OCI-LY1 (cell line): ENCODE results near the gene ARL5A.

Experiments used
- H2AFZ ChIP-seq: fragments of 200-600 bp; sonication (generic), shearing (Covaris generic); 2 replicates; pipeline ENCODE4 v1.6.0; 2014; ENCODE audit warnings: antibody characterized with exemption, mild to moderate bottlenecking, low read length
- H3F3A ChIP-seq: fragments of 200-600 bp; sonication (generic), shearing (Covaris generic); 2 replicates; pipeline ENCODE4 v1.6.0; 2014; ENCODE audit warnings: mild to moderate bottlenecking, antibody characterized with exemption, low read length, moderate library complexity; ENCODE audit not compliant: insufficient read depth
- H3K27ac ChIP-seq: fragments of 200-600 bp; sonication (generic); 2 replicates; pipeline ENCODE4 v1.5.1; 2014; ENCODE audit warnings: low read length, mixed run types, mild to moderate bottlenecking, low read depth; ENCODE audit not compliant: poor library complexity, severe bottlenecking
- H3K27me3 ChIP-seq: fragments of 200-600 bp; sonication (generic); 2 replicates; pipeline ENCODE4 v1.6.0; 2014; ENCODE audit warnings: antibody characterized with exemption, mild to moderate bottlenecking, low read length, moderate library complexity; ENCODE audit not compliant: insufficient read depth
- H3K36me3 ChIP-seq: fragments of 200-600 bp; sonication (generic); 2 replicates; pipeline ENCODE4 v1.6.1; 2014; ENCODE audit warnings: mild to moderate bottlenecking, antibody characterized with exemption, low read length, moderate library complexity, mixed read lengths; ENCODE audit not compliant: insufficient read depth
- H3K4me1 ChIP-seq: fragments of 200-600 bp; sonication (generic); 2 replicates; pipeline ENCODE4 v1.5.1; 2014; ENCODE audit warnings: mild to moderate bottlenecking, low read length, moderate library complexity; ENCODE audit not compliant: insufficient read depth, severe bottlenecking
- H3K4me2 ChIP-seq: fragments of 200-600 bp; sonication (generic), shearing (Covaris generic); 2 replicates; pipeline ENCODE4 v1.6.1; 2014; ENCODE audit warnings: low read length
- H3K4me3 ChIP-seq: fragments of 200-600 bp; sonication (generic); 2 replicates; pipeline ENCODE4 v1.5.1; 2014; ENCODE audit warnings: low read length, low read depth, mild to moderate bottlenecking, mixed read lengths; ENCODE audit not compliant: poor library complexity, severe bottlenecking
- H3K79me2 ChIP-seq: fragments of 200-600 bp; shearing (Covaris generic); 2 replicates; pipeline ENCODE4 v1.6.1; 2016; ENCODE audit warnings: mixed run types, low read length, mixed read lengths; ENCODE audit not compliant: insufficient read depth
- H3K9ac ChIP-seq: fragments of 200-600 bp; sonication (generic), shearing (Covaris generic); 2 replicates; pipeline ENCODE4 v1.6.1; 2014; ENCODE audit warnings: mild to moderate bottlenecking, low read length, mixed read lengths
- H3K9me2 ChIP-seq: fragments of 200-600 bp; sonication (generic), shearing (Covaris generic); 2 replicates; pipeline ENCODE4 v1.6.1; 2014; ENCODE audit warnings: low read depth, mild to moderate bottlenecking, low read length, mixed read lengths
- H3K9me3 ChIP-seq: fragments of 200-600 bp; shearing (Covaris generic); 2 replicates; pipeline ENCODE4 v1.6.1; 2014; ENCODE audit warnings: low read length, mixed read lengths
- H4K20me1 ChIP-seq: fragments of 200-600 bp; sonication (generic), shearing (Covaris generic); 2 replicates; pipeline ENCODE4 v1.6.0; 2016; ENCODE audit warnings: mild to moderate bottlenecking, low read length; ENCODE audit not compliant: insufficient read depth
- EZH2 ChIP-seq: fragments of 200-600 bp; sonication (generic), shearing (Covaris generic); IDR thresholded peaks from 2 replicates; pipeline ENCODE4 v1.8.0; 2017; ENCODE audit warnings: borderline replicate concordance, mixed run types, mild to moderate bottlenecking, antibody characterized with exemption, low read length, moderate library complexity, mixed read lengths
- TF ChIP-seq, protein P1 (sequence below): fragments of 200-600 bp; sonication (generic), shearing (Covaris generic); IDR thresholded peaks from 2 replicates; pipeline ENCODE4 v1.5.1; 2017; ENCODE audit warnings: mild to moderate bottlenecking, antibody characterized with exemption, low read length, moderate library complexity, mixed read lengths

Gene ARL5A

DNA sequence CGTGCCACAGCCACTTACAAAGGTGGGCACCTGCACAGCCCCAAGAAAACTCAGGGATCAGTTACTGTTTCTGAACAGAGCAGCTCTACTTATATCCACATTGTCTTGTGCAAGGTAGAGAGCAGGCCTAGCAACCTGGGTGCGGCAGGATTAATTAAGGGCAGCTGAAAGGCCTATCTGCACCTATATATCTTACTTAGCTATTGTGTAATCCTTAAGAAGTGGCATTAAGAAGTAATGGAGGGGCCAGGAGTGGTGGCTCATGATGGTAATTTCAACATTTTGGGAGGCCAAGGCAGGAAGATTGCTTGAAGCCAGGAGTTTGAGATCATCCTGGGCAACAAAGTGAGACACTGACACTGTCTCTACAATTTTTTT lies 12.8 kb upstream of the ARL5A start:
- no peaks in the 10 kb centered on the region for H3F3A ChIP-seq
- no peaks in the 10 kb centered on the region for H3K9me3 ChIP-seq
- H3K79me2 ChIP-seq: no peaks in the 10 kb centered on the region
- no peaks in the 10 kb centered on the region for H4K20me1 ChIP-seq
- H3K4me1 ChIP-seq: no peaks in the 10 kb centered on the region
- no peak overlapping the region for H2AFZ ChIP-seq
- no peaks in the 10 kb centered on the region for H3K27me3 ChIP-seq
- no peak overlapping the region for H3K27ac ChIP-seq
- no peak overlapping the region for H3K4me2 ChIP-seq
- no peaks in the 10 kb centered on the region for H3K36me3 ChIP-seq
- H3K9me2 ChIP-seq: no peaks in the 10 kb centered on the region
- H3K4me3 ChIP-seq: no peak overlapping the region
- TF ChIP-seq EZH2: no peak
- TF ChIP-seq, protein P1, sequence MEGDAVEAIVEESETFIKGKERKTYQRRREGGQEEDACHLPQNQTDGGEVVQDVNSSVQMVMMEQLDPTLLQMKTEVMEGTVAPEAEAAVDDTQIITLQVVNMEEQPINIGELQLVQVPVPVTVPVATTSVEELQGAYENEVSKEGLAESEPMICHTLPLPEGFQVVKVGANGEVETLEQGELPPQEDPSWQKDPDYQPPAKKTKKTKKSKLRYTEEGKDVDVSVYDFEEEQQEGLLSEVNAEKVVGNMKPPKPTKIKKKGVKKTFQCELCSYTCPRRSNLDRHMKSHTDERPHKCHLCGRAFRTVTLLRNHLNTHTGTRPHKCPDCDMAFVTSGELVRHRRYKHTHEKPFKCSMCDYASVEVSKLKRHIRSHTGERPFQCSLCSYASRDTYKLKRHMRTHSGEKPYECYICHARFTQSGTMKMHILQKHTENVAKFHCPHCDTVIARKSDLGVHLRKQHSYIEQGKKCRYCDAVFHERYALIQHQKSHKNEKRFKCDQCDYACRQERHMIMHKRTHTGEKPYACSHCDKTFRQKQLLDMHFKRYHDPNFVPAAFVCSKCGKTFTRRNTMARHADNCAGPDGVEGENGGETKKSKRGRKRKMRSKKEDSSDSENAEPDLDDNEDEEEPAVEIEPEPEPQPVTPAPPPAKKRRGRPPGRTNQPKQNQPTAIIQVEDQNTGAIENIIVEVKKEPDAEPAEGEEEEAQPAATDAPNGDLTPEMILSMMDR: no peak
- no peak overlapping the region for H3K9ac ChIP-seq

- no peaks in the 10 kb centered on the region for H3K4me1 ChIP-seq
- H3K4me3 ChIP-seq: no peak overlapping the region
- H3K79me2 ChIP-seq: no peaks in the 10 kb centered on the region
- no peak overlapping the region for H3K4me2 ChIP-seq
- no peaks in the 10 kb centered on the region for H3F3A ChIP-seq
- no peaks in the 10 kb centered on the region for H3K9me3 ChIP-seq
- no peaks in the 10 kb centered on the region for H3K36me3 ChIP-seq
- no peak overlapping the region for H3K27ac ChIP-seq
- H3K9me2 ChIP-seq: no peaks in the 10 kb centered on the region
- H4K20me1 ChIP-seq: no peaks in the 10 kb centered on the region
- TF ChIP-seq, protein P1: no peak
- TF ChIP-seq EZH2: no peak
- H2AFZ ChIP-seq: no peak overlapping the region
- H3K27me3 ChIP-seq: no peaks in the 10 kb centered on the region
- no peak overlapping the region for H3K9ac ChIP-seq
These were observed 12.2 kb upstream of the ARL5A start for GRCh38 chr2:151840216-151841046.

DNA sequence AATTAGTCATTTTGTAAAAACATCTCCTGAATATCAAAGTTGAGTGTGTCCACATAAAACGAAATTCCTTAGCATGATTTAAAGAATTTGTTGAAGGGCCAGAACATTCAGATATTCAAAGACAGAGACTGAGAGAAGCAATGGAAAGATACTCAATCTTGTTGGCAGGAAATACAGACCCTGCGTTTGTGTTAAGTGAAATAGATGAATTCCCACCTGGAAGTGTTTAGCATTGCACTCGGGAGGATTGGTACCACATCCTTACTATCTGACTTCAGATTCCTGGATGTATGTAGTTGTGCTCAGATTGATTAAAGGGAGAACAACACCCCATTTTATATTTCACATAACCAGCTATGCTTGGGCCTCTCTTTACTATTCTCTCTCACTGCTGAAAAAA lies 9.7 kb upstream of the ARL5A start:
- Histone ChIP-seq H3K4me3 (no peak overlapping the region), H3K9me3 (no peaks in the 10 kb centered on the region), H3K4me2 (no peak overlapping the region), H3K79me2 (no peaks in the 10 kb centered on the region), H3K36me3 (no peaks in the 10 kb centered on the region), H3K27ac (no peak overlapping the region), H3K27me3 (no peaks in the 10 kb centered on the region), H3K9ac (no peak overlapping the region), H3K4me1 (no peaks in the 10 kb centered on the region), H2AFZ (no peak overlapping the region), H4K20me1 (no peaks in the 10 kb centered on the region), H3F3A (no peaks in the 10 kb centered on the region), H3K9me2 (no peaks in the 10 kb centered on the region)
- TF ChIP-seq, protein P1: no peak
- TF ChIP-seq EZH2: no peak
